Activated CD8-positive, alpha-beta T cell treated with anti-CD3 and anti-CD28 coated beads for 36 hours (primary cell): ENCODE results near the gene PCP2. TPM values are rescaled to one million over a fixed set of nuclear protein-coding genes. Genes with fewer than 3 reads are reported as not detected.

Experiments used
- ATAC-seq: fragments of 200-7000 bp; cut with Tn5 transposase; one replicate; pipeline ENCODE4 v1.10.0; 2021; ENCODE audit warnings: mild to moderate bottlenecking, moderate library complexity
- CTCF ChIA-PET: fragments of 350-600 bp; sonication (Branson Sonifier 250); formaldehyde crosslinking; loops from one replicate; lab custom pipeline; 2021; ENCODE audit warnings: antibody characterized with exemption; lab: Charles Lee
- POLR2A ChIA-PET: fragments of 350-600 bp; sonication (Branson Sonifier 250); formaldehyde crosslinking; loops from one replicate; lab custom pipeline; 2021; ENCODE audit warnings: antibody characterized with exemption; lab: Charles Lee
- DNase-seq: peaks from one replicate; pipeline ENCODE4 v3.0.0-alpha.2; 2020
- H3K27ac Mint-ChIP-seq: one replicate; pipeline ENCODE4 v1.8.0; 2021; ENCODE audit warnings: mild to moderate bottlenecking, mixed read lengths
- H3K27me3 Mint-ChIP-seq: one replicate; pipeline ENCODE4 v1.8.0; 2021; ENCODE audit warnings: mixed read lengths
- H3K36me3 Mint-ChIP-seq: one replicate; pipeline ENCODE4 v1.8.0; 2021; ENCODE audit warnings: low read depth, mixed read lengths
- H3K4me1 Mint-ChIP-seq: one replicate; pipeline ENCODE4 v1.8.0; 2021; ENCODE audit warnings: low read depth, mixed read lengths
- H3K4me3 Mint-ChIP-seq: one replicate; pipeline ENCODE4 v1.8.0; 2021; ENCODE audit warnings: mild to moderate bottlenecking, moderate library complexity, mixed read lengths
- H3K9me3 Mint-ChIP-seq: one replicate; pipeline ENCODE4 v1.8.0; 2021; ENCODE audit warnings: mixed read lengths
- intact Hi-C: fragments of 100-400 bp; cut with micrococcal nuclease; formaldehyde crosslinking; loops from one replicate; pipeline ENCODE4 v1.10.0; 2022
- total RNA-seq, 2 experiments: library from RNA; stranded (reverse); gene quantifications; one replicate each; pipeline ENCODE4 v1.2.3, GENCODE V29; 2021
- TF ChIP-seq, protein P1 (sequence below): fragments of 200-600 bp; IDR thresholded peaks from one replicate; pipeline ENCODE4 v1.8.0; 2022; ENCODE audit warnings: antibody characterized with exemption, mild to moderate bottlenecking

PCP2 gene
- total RNA-seq, 2 experiments from 2014 or later, result 4.0 to 4.8 TPM

DNA sequence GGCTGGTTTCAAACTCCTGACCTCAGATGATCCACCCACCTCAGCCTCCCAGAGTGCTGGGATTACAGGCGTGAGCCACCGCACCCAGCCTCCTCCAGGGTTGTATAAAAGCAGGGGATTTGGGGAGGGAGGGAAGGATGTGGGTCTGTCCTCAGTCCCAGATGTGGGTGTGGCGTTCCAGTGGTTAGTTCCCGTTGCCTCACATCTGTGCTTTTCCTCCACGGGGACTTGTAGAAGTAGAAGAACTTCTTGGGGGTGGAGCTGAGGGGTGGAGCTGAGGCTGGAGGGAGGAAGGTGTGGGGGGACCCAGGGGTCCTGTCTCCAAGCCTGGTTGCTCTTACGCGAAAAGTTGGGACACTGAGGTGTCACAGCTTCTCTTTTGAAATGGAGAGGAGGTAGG, 42.9 kb upstream of the PCP2 start:
- H3K4me3 Mint-ChIP-seq, result no peak overlapping the region
- intact Hi-C loops, result no loop called here
- no peak for ATAC-seq
- H3K27ac Mint-ChIP-seq, result no peak overlapping the region
- peaks cover 38% of the 10 kb centered on the region for H3K27me3 Mint-ChIP-seq
- DNase-seq, result no peak
- H3K36me3 Mint-ChIP-seq, result no peaks in the 10 kb centered on the region
- H3K9me3 Mint-ChIP-seq, result no peaks in the 10 kb centered on the region
- ChIA-PET CTCF (interaction anchor here (0.8 to 1.5 kb wide), 2 partner anchors 123 to 309 kb away, joined by 3 read pairs; no protein-coding TSS in a partner anchor), POLR2A (no interaction called here)
- peaks cover 43% of the 10 kb centered on the region for H3K4me1 Mint-ChIP-seq
- TF ChIP-seq, protein P1, sequence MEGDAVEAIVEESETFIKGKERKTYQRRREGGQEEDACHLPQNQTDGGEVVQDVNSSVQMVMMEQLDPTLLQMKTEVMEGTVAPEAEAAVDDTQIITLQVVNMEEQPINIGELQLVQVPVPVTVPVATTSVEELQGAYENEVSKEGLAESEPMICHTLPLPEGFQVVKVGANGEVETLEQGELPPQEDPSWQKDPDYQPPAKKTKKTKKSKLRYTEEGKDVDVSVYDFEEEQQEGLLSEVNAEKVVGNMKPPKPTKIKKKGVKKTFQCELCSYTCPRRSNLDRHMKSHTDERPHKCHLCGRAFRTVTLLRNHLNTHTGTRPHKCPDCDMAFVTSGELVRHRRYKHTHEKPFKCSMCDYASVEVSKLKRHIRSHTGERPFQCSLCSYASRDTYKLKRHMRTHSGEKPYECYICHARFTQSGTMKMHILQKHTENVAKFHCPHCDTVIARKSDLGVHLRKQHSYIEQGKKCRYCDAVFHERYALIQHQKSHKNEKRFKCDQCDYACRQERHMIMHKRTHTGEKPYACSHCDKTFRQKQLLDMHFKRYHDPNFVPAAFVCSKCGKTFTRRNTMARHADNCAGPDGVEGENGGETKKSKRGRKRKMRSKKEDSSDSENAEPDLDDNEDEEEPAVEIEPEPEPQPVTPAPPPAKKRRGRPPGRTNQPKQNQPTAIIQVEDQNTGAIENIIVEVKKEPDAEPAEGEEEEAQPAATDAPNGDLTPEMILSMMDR, result no peak

DNA sequence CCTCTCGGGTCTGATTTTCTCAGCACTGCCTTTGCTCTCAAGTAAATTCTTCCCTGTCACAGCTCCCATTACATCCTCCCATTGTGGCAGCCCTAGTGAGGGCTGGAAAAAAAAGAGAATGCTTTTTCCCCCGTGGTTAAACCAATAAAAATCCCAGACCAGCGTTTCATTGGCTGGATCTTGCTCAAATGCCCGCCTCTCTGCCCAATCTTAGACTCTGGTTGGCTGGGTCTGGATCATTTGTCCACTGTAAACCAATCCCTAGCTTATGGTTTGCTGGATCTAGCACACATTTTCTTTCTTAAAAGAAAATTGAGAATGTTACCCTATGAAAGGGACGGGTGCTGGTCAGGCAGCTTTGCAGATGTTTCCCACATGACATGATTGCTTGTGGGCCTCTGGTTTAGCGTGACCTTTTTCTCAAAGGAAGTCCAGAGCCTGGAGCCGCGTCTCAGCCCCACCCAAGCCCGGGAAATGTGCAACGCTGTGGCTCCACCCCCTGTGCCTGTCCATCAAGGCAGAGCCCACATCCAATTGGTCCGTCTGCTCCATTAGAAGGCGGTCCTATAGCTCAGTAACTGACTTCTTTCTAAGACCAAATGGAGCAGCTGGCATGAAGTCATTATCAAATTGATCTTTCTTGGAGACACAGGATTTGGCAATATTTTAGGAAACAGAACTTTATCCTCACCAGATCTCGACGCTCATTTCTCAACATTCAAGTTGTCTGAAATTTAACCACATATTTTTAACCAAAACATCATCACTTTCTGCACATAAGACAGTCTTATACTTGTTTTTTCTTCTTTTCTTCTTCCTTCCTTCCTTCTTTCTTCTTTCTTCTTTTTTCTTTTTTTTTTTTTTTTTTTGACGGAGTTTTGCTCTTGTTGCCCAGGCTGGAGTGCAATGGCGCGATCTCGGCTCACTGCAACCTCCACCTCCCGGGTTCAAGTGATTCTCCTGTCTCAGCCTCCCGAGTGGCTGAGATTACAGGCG, 40.8 kb upstream of the PCP2 start:
- Mint-ChIP-seq H3K4me1 (peaks cover 43% of the 10 kb centered on the region), H3K4me3 (no peak overlapping the region), H3K27me3 (peaks cover 53% of the 10 kb centered on the region), H3K27ac (no peak overlapping the region), H3K9me3 (no peaks in the 10 kb centered on the region), H3K36me3 (no peaks in the 10 kb centered on the region)
- DNase-seq, result peak; percentile 57
- peak; percentile 45 for ATAC-seq
- TF ChIP-seq, protein P1, result no peak
- ChIA-PET POLR2A (no interaction called here), CTCF (interaction anchor here (1.3 to 2.4 kb wide), 3 partner anchors 22 to 178 kb away, joined by 3 to 11 read pairs (median 4); no protein-coding TSS in a partner anchor)
- intact Hi-C loops, result no loop called here

DNA sequence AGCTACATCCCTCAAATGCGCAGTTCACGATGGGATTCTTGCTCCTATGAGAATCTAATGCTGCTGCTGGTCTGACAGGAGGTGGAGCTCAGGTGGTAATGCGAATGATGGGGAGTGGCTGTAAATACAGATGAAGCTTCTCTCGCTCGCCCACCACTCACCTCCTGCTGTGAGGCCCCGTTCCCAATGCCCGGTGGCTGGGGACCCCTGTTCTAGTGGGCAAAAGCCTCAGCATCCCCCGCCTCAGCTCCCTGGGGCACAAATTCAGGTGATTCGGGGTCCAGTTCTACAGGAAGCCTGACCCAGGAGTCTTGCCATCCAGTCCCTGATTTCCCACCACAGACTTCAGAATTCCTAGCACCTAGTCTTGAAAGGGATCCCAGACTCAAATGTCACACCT, 39.0 kb upstream of the PCP2 start:
- Mint-ChIP-seq H3K4me3 (no peak overlapping the region), H3K4me1 (peaks cover 34% of the 10 kb centered on the region), H3K9me3 (no peaks in the 10 kb centered on the region), H3K27ac (no peak overlapping the region), H3K27me3 (peaks cover 44% of the 10 kb centered on the region), H3K36me3 (no peaks in the 10 kb centered on the region)
- ChIA-PET POLR2A (no interaction called here), CTCF (interaction anchor here (0.9 kb wide), 1 partner anchor 8 kb away, joined by 8 read pairs; the partner anchor contains the start of gene TRAPPC5)
- TF ChIP-seq, protein P1, result no peak
- no peak for ATAC-seq
- intact Hi-C loops, result no loop called here
- DNase-seq, result no peak

DNA sequence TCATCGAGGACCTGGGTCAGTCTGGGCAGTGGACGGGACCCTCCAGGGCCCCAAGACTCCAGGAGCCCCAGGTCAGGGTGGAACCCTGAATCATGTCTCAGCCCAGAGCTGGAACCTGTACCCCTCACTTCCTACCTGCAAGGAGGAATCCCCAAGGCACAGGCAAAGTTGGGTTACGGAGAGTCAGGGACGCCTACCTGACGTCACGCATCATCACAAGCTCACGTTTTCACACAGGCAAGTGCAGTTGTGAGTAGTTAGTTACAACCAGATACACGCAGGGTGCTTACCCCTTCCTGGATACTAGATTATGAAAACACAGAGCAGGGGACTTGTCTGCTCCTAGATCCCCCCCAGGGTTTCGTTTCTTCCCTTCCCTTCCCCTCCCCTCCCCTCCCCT, 37.3 kb upstream of the PCP2 start:
- H3K27ac Mint-ChIP-seq, result peak overlapping the region; percentile 42
- DNase-seq (no peak), ATAC-seq (no peak)
- peaks cover 19% of the 10 kb centered on the region for H3K4me1 Mint-ChIP-seq
- intact Hi-C loops, result no loop called here
- CTCF ChIA-PET, result interaction anchor here (1.0 to 4.4 kb wide), 4 partner anchors 10 to 129 kb away, joined by 5 to 28 read pairs (median 7); partner anchors contain the start of gene TRAPPC5
- no peaks in the 10 kb centered on the region for H3K36me3 Mint-ChIP-seq
- H3K9me3 Mint-ChIP-seq, result no peaks in the 10 kb centered on the region
- peaks cover 31% of the 10 kb centered on the region for H3K27me3 Mint-ChIP-seq
- TF ChIP-seq, protein P1, result no peak
- H3K4me3 Mint-ChIP-seq, result peak overlapping the region; percentile 50
- POLR2A ChIA-PET, result interaction anchor here (1.2 to 2.8 kb wide), 2 partner anchors 13 to 16 kb away, joined by 3 to 11 read pairs; no protein-coding TSS in a partner anchor
